Ovary (tissue), 9 donors: ENCODE measurements around the gene AOAH. TPM values are rescaled to one million over a fixed set of nuclear protein-coding genes. Genes with fewer than 3 reads are reported as not detected.
"Not testable (repeated sequence)": the region's sequence is repeated elsewhere in the genome, so short reads cannot be mapped to it uniquely, and the experiment has no call there.

Experiments used
- DNase-seq, 5 donors: peaks; one replicate each; pipeline ENCODE4 v3.0.0-alpha.2; 2019 to 2020
- H3K27ac ChIP-seq, 2 donors: fragments of 200-600 bp; one replicate each; pipeline versions ENCODE4 v1.5.1 to v1.8.0; 2019 to 2022
- H3K27me3 ChIP-seq: fragments of 200-600 bp; one replicate; pipeline ENCODE4 v1.8.0; 2022
- H3K36me3 ChIP-seq: fragments of 200-600 bp; sonication (generic); one replicate; pipeline ENCODE4 v1.5.1; 2019
- H3K4me1 ChIP-seq: one replicate; pipeline ENCODE4 v1.8.1; 2013; ENCODE audit warnings: mild to moderate bottlenecking, moderate library complexity; ENCODE audit not compliant: insufficient read depth
- H3K4me3 ChIP-seq: fragments of 200-600 bp; sonication (generic); one replicate; pipeline ENCODE4 v1.5.1; 2017
- H3K9me3 ChIP-seq, 2 donors: fragments of 200-600 bp in 1 of 2; sonication (generic) in 1 of 2; one replicate each; pipeline versions ENCODE4 v1.5.1 to v1.8.1; 2013 to 2019; ENCODE audit warnings: mild to moderate bottlenecking in 1 of 2, moderate library complexity in 1 of 2
- CTCF ChIP-seq, 3 donors: fragments of 450-650 bp in 2 of 3; fragments of 200-600 bp in 1 of 3; IDR thresholded peaks; one replicate each; pipeline versions ENCODE4 v1.5.1 to v1.8.0; 2016 to 2022; ENCODE audit warnings: antibody characterized with exemption in 3 of 3, mild to moderate bottlenecking in 1 of 3
- EP300 ChIP-seq: sonication (generic); formaldehyde crosslinking; IDR thresholded peaks from one replicate; pipeline ENCODE4 v1.6.1; 2017; ENCODE audit warnings: antibody characterized with exemption
- POLR2A ChIP-seq: fragments of 450-650 bp; IDR thresholded peaks from one replicate; pipeline ENCODE4 v1.6.1; 2017; ENCODE audit warnings: antibody characterized with exemption, mild to moderate bottlenecking, moderate library complexity
- WGBS, 3 donors: extraction: QIAGEN DNeasy Blood & Tissue Kit in 1 of 3; methylation state at CpG; one replicate each; pipeline versions ENCODE4 v1.1.5 to v1.1.7; 2013 to 2017; 5-methylcytosine and 5-hydroxymethylcytosine counted together
- intact Hi-C, 4 donors: fragments of 100-400 bp; cut with DNase I; formaldehyde crosslinking; loops; one replicate each; pipeline versions ENCODE4 v1.11.0 to v1.15.1; 2022 to 2023
- polyA plus RNA-seq, 2 donors: library from polyadenylated mRNA; stranded (reverse); fragments of 200-250 nt in 1 of 2; fragments of 350-450 nt in 1 of 2; fragmentation: Illumina TruSeq in 1 of 2; extraction: RNeasy Lipid Tissue Mini Kit (QIAGEN cat#74804) in 1 of 2; gene quantifications; one replicate each; pipeline ENCODE4 v1.2.3, GENCODE V29; 2013 to 2014
- total RNA-seq, 7 donors: library from RNA; depleted of rRNA in 2 of 7; stranded (reverse); fragments of >200 nt in 2 of 7; fragmentation: NEBNext Ultra II Directional in 3 of 7; extraction: Animal tissue kit (Norgen Biotek cat#: 25700) in 3 of 7; gene quantifications; one replicate each; pipeline versions ENCODE4 v1.1.0 to v1.2.4, GENCODE V29; 2016 to 2023
- donor health status: DM: no; HTN: no; CAD: no; lungs with moderate emphysema.
- donor health status: DM: no; HTN: no; CAD: no.
- donor health status: Bipolar disorder and iron deficiency.
- donor health status: DM: yes; HTN: yes; CAD: no.
- donor health status: DM: no; HTN: no; CAD: no.
- donor health status: DM: yes; HTN: yes; CAD: no.

AOAH gene
- total and polyA plus RNA-seq, 9 donors: 0.83 to 14.0 (median 4.8) TPM

- 77 to 84% (median 78%) methylated on average over 3 of the region's 3 CpGs for WGBS, 3 donors
- no peak for DNase-seq
- intact Hi-C loops: no loop called here
- H3K27me3 ChIP-seq: no peaks in the 10 kb centered on the region
- H3K36me3 ChIP-seq: no peaks in the 10 kb centered on the region
- no peak overlapping the region for H3K4me3 ChIP-seq
- H3K9me3 ChIP-seq: no peaks in the 10 kb centered on the region
- TF ChIP-seq CTCF (IDR thresholded peaks at IDR 0.05) (no peak), EP300 (no peak), POLR2A (no peak)
- H3K27ac ChIP-seq: no peak overlapping the region
- H3K4me1 ChIP-seq: no peaks in the 10 kb centered on the region
Observed at GRCh38 chr7:36472141-36472729, 252.1 kb downstream of the AOAH start.

GRCh38 chr7:36469236-36469635 lies 255.1 kb downstream of the AOAH start:
- Histone ChIP-seq H3K27me3 (no peaks in the 10 kb centered on the region), H3K4me3 (no peak overlapping the region), H3K4me1 (no peaks in the 10 kb centered on the region), H3K27ac (no peak overlapping the region), H3K9me3 (no peaks in the 10 kb centered on the region), H3K36me3 (no peaks in the 10 kb centered on the region)
- no peak for TF ChIP-seq POLR2A
- TF ChIP-seq EP300: no peak
- TF ChIP-seq CTCF (IDR thresholded peaks at IDR 0.05): no peak
- intact Hi-C loops: no loop called here
- DNase-seq: no peak

GRCh38 chr7:36468370-36469101 lies 255.8 kb downstream of the AOAH start:
- H3K4me3 ChIP-seq: no peak overlapping the region
- intact Hi-C loops: no loop called here
- no peaks in the 10 kb centered on the region for H3K4me1 ChIP-seq
- TF ChIP-seq CTCF (IDR thresholded peaks at IDR 0.05) (no peak), EP300 (no peak), POLR2A (no peak)
- no peak overlapping the region for H3K27ac ChIP-seq
- no peaks in the 10 kb centered on the region for H3K9me3 ChIP-seq
- H3K36me3 ChIP-seq: no peaks in the 10 kb centered on the region
- no peaks in the 10 kb centered on the region for H3K27me3 ChIP-seq
- WGBS, 3 donors: 41 to 53% (median 53%) methylated on average over 2 of the region's 2 CpGs
- no peak for DNase-seq

GRCh38 chr7:36466001-36466400 lies 258.3 kb downstream of the AOAH start:
- H3K4me3 ChIP-seq, H3K9me3 ChIP-seq, DNase-seq, H3K27me3 ChIP-seq, H3K36me3 ChIP-seq, H3K4me1 ChIP-seq, intact Hi-C loops, H3K27ac ChIP-seq: not testable (repeated sequence)
- WGBS, 3 donors: 81 to 89% (median 85%) methylated on average over 5 of the region's 5 CpGs

GRCh38 chr7:36464271-36464670 lies 260.0 kb downstream of the AOAH start:
- intact Hi-C loops: no loop called here
- 76 to 86% (median 79%) methylated on average over 3 of the region's 3 CpGs for WGBS, 3 donors
- TF ChIP-seq POLR2A (no peak), EP300 (no peak), CTCF (IDR thresholded peaks at IDR 0.05) (no peak)
- Histone ChIP-seq H3K9me3 (no peaks in the 10 kb centered on the region), H3K27me3 (no peaks in the 10 kb centered on the region), H3K4me1 (no peaks in the 10 kb centered on the region), H3K4me3 (no peak overlapping the region), H3K36me3 (no peaks in the 10 kb centered on the region), H3K27ac (no peak overlapping the region)
- no peak for DNase-seq
